Spinal cord (tissue), 10 donors: Measurements from ENCODE around the gene UGT1A8. TPM values are rescaled to one million over a fixed set of nuclear protein-coding genes. Genes with fewer than 3 reads are reported as not detected.
"Not testable (repeated sequence)": the region's sequence is repeated elsewhere in the genome, so short reads cannot be mapped to it uniquely, and the experiment has no call there.

Experiments used
- DNase-seq, 6 donors: peaks; one replicate each; pipeline versions ENCODE4 v3.0.0 to v3.0.0-alpha.2; 2013 to 2015; ENCODE audit warnings: low spot score in 6 of 6, low read depth in 4 of 6
- H3K27ac ChIP-seq: one replicate; pipeline ENCODE4 v1.5.1; 2013; ENCODE audit warnings: low read depth, low read length, control low read depth
- H3K27me3 ChIP-seq: one replicate; pipeline ENCODE4 v1.6.1; 2013; ENCODE audit warnings: low read length; ENCODE audit not compliant: control insufficient read depth, insufficient read depth
- H3K36me3 ChIP-seq: one replicate; pipeline ENCODE4 v1.6.1; 2013; ENCODE audit warnings: low read length; ENCODE audit not compliant: control insufficient read depth, insufficient read depth
- H3K4me1 ChIP-seq: one replicate; pipeline ENCODE4 v1.6.1; 2013; ENCODE audit warnings: low read length; ENCODE audit not compliant: control insufficient read depth, insufficient read depth
- H3K4me3 ChIP-seq: one replicate; pipeline ENCODE4 v1.5.1; 2013; ENCODE audit warnings: low read depth, low read length, control low read depth
- H3K9me3 ChIP-seq: one replicate; pipeline ENCODE4 v1.6.1; 2013; ENCODE audit warnings: low read length; ENCODE audit not compliant: control insufficient read depth, insufficient read depth
- WGBS: methylation state at CpG from one replicate; pipeline ENCODE4 v1.1.5; 2013; ENCODE audit warnings: missing lambda C conversion rate; ENCODE audit not compliant: insufficient coverage; 5-methylcytosine and 5-hydroxymethylcytosine counted together
- long read RNA-seq, 4 donors: transcript quantifications; one replicate each; lab custom pipeline, GENCODE V29; 2026
- polyA plus RNA-seq, 2 donors: library from polyadenylated mRNA; unstranded; fragments of 120-200 nt; gene quantifications; one replicate each; pipeline ENCODE4 v1.2.1, GENCODE V29; 2013; ENCODE audit not compliant: insufficient read length in 2 of 2
- total RNA-seq, 2 donors: library from RNA; depleted of rRNA in 1 of 2; stranded (reverse); fragments of 120-200 nt in 1 of 2; fragments of >200 nt in 1 of 2; gene quantifications; one replicate each; pipeline versions ENCODE4 v1.2.3 to v1.2.4, GENCODE V29; 2013 to 2014
- donor health status: healthy.

Gene UGT1A8
- not detected for total RNA-seq
- polyA plus RNA-seq: not detected
- long read RNA-seq, donor 1: 0 reads
- long read RNA-seq, donor 2: 0 reads
- long read RNA-seq, donor 3: 0 reads
- long read RNA-seq, donor 4: 0 reads

DNA sequence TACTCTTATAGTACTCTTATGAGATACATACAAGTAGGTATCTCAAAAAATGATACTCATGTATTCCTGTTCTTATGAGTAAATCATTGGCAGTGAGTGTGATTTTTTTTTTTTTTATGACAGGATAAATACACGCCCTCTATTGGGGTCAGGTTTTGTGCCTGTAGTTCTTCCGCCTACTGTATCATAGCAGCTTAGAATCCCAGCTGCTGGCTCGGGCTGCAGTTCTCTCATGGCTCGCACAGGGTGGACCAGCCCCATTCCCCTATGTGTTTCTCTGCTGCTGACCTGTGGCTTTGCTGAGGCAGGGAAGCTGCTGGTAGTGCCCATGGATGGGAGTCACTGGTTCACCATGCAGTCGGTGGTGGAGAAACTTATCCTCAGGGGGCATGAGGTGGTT is at the start of gene UGT1A8:
UGT1A8 (plus strand) TSS at position 158 of the 400 bp plus-strand sequence; CDS start at position 233, 75 bp downstream.
- DNase-seq, H3K9me3 ChIP-seq, H3K4me1 ChIP-seq, H3K27me3 ChIP-seq, H3K27ac ChIP-seq, H3K36me3 ChIP-seq, H3K4me3 ChIP-seq: not testable (repeated sequence)
- 96% methylated on average over 3 of the region's 5 CpGs for WGBS

DNA sequence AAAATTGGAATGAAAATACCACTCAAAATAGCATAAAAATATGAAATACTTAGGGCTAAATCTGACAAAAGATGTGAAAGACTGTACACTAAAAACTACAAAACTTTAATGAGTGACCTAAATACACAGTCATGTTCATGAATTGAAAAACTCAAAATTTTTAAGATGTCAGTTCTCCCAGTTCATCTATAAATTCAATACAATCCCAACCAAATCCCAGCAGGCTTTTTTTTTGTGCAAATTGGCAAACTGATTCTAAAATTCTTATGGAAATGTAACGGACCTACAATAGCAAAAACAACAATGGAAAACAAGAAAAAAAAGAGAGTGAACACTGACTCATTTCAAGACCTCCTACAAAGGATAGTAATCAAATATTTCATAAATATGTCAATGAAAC is 46.4 kb upstream of the UGT1A8 start:
- no peaks in the 10 kb centered on the region for H3K4me1 ChIP-seq
- H3K27me3 ChIP-seq: no peaks in the 10 kb centered on the region
- DNase-seq: no peak
- H3K27ac ChIP-seq: no peak overlapping the region
- WGBS: no CpG with 5 or more reads among the region's 1 CpG
- H3K9me3 ChIP-seq: no peaks in the 10 kb centered on the region
- no peaks in the 10 kb centered on the region for H3K36me3 ChIP-seq
- no peak overlapping the region for H3K4me3 ChIP-seq

GRCh38 chr2:233571462-233571861 is 46.0 kb upstream of the UGT1A8 start:
- no peaks in the 10 kb centered on the region for H3K36me3 ChIP-seq
- H3K27ac ChIP-seq: no peak overlapping the region
- H3K4me1 ChIP-seq: no peaks in the 10 kb centered on the region
- no CpG with 5 or more reads among the region's 2 CpGs for WGBS
- no peaks in the 10 kb centered on the region for H3K9me3 ChIP-seq
- H3K4me3 ChIP-seq: no peak overlapping the region
- DNase-seq: no peak
- H3K27me3 ChIP-seq: no peaks in the 10 kb centered on the region

GRCh38 chr2:233572468-233572867 is 45.0 kb upstream of the UGT1A8 start:
- Histone ChIP-seq H3K9me3 (no peaks in the 10 kb centered on the region), H3K36me3 (no peaks in the 10 kb centered on the region), H3K27ac (no peak overlapping the region), H3K4me3 (no peak overlapping the region), H3K27me3 (no peaks in the 10 kb centered on the region), H3K4me1 (no peaks in the 10 kb centered on the region)
- DNase-seq: no peak
- 84% methylated on average over 3 of the region's 4 CpGs for WGBS

- H3K4me1 ChIP-seq, H3K27me3 ChIP-seq, DNase-seq, H3K4me3 ChIP-seq, H3K36me3 ChIP-seq, H3K9me3 ChIP-seq, H3K27ac ChIP-seq: not testable (repeated sequence)
- no CpG with 5 or more reads among the region's 5 CpGs for WGBS
Measured at GRCh38 chr2:233577341-233577740, 40.1 kb upstream of the UGT1A8 start.

DNA sequence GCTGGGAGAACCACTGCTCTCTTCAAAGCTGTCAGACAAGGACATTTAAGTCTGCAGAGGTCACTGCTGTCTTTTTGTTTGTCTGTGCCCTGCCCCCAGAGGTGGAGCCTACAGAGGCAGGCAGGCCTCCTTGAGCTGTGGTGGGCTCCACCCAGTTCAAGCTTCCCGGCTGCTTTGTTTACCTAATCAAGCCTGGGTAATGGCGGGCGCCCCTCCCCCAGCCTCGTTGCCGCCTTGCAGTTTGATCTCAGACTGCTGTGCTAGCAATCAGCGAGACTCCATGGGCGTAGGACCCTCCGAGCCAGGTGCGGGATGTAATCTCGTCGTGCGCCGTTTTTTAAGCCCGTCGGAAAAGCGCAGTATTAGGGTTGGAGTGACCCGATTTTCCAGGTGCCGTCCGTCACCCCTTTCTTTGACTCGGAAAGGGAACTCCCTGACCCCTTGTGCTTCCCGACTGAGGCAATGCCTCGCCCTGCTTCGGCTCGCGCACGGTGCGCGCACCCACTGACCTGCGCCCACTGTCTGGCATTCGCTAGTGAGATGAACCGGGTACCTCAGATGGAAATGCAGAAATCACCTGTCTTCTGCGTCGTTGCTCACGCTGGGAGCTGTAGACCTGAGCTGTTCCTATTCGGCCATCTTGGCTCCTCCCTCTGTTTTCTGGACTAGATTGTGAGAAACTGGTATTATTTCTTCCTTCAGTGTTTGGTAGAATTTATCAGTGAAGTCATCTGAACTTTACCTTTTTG is 34.0 kb upstream of the UGT1A8 start:
- WGBS: 94% methylated on average over 28 of the region's 35 CpGs
- H3K4me3 ChIP-seq, DNase-seq, H3K4me1 ChIP-seq, H3K36me3 ChIP-seq, H3K27ac ChIP-seq, H3K27me3 ChIP-seq, H3K9me3 ChIP-seq: not testable (repeated sequence)

- no peak overlapping the region for H3K4me3 ChIP-seq
- no peak for DNase-seq
- no peaks in the 10 kb centered on the region for H3K36me3 ChIP-seq
- H3K27me3 ChIP-seq: no peaks in the 10 kb centered on the region
- 93% methylated on average over 1 of the region's 1 CpG for WGBS
- no peaks in the 10 kb centered on the region for H3K9me3 ChIP-seq
- no peaks in the 10 kb centered on the region for H3K4me1 ChIP-seq
- H3K27ac ChIP-seq: no peak overlapping the region
Measured at GRCh38 chr2:233584210-233584609, 33.2 kb upstream of the UGT1A8 start.

DNA sequence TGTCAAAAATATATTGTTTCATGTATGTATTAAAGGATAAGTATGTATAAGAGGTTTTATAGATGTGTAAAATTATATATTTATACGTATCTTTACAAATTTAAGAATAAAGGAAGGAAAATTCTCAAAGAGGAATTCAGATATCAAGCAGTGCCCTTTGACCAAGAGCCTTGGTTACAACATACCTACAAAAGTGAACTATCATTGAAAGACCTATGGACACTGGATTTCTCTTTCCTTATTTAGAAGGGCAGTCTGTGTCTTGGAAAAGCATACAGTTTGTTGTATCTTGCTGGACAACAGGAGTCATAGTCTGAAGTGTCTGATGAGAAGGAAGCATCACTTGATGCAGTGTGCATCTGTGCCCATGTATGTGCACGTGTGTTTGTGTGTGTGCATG is 29.0 kb upstream of the UGT1A8 start:
- Histone ChIP-seq H3K27ac (no peak overlapping the region), H3K27me3 (no peaks in the 10 kb centered on the region), H3K9me3 (no peaks in the 10 kb centered on the region), H3K4me1 (no peaks in the 10 kb centered on the region), H3K36me3 (no peaks in the 10 kb centered on the region), H3K4me3 (no peak overlapping the region)
- no peak for DNase-seq
- WGBS: no CpG with 5 or more reads among the region's 2 CpGs

GRCh38 chr2:233592706-233593105 is 24.7 kb upstream of the UGT1A8 start:
- not testable (repeated sequence) for H3K4me3 ChIP-seq, H3K27me3 ChIP-seq, H3K27ac ChIP-seq, H3K36me3 ChIP-seq, DNase-seq, H3K4me1 ChIP-seq, H3K9me3 ChIP-seq
- WGBS: no CpG with 5 or more reads among the region's 1 CpG

- no peak for DNase-seq
- H3K4me3 ChIP-seq: no peak overlapping the region
- H3K4me1 ChIP-seq: no peaks in the 10 kb centered on the region
- no peaks in the 10 kb centered on the region for H3K9me3 ChIP-seq
- H3K36me3 ChIP-seq: no peaks in the 10 kb centered on the region
- H3K27me3 ChIP-seq: no peaks in the 10 kb centered on the region
- WGBS: 80% methylated on average over 4 of the region's 8 CpGs
- H3K27ac ChIP-seq: no peak overlapping the region
Measured at GRCh38 chr2:233593201-233593600, 24.2 kb upstream of the UGT1A8 start.
